Gastrocnemius medialis (tissue), 4 donors: ENCODE data around the gene RASSF8. TPM values are rescaled to one million over a fixed set of nuclear protein-coding genes. Genes with fewer than 3 reads are reported as not detected.
A peak's percentile ranks its signal among the peaks of the same experiment; 100 is the strongest.

ENCODE experiments used
- ATAC-seq, 2 donors: fragments of 150-250 bp; one replicate each; pipeline ENCODE4 v1.9.1; 2016
- DNase-seq, 2 donors: peaks; one replicate each; pipeline ENCODE4 v3.0.0-alpha.2; 2019
- H3K27ac ChIP-seq, 4 donors: fragments of 200-600 bp; sonication (generic); 1 replicate in 1 of 4; 2 replicates in 3 of 4; pipeline ENCODE4 v1.5.1; 2016 to 2018; ENCODE audit warnings: mild to moderate bottlenecking in 2 of 4, moderate library complexity in 1 of 4
- H3K27me3 ChIP-seq, 3 donors: fragments of 200-600 bp; sonication (generic) in 2 of 3; 1 replicate in 1 of 3; 2 replicates in 2 of 3; pipeline versions ENCODE4 v1.5.1 to v1.6.0; 2016 to 2019; ENCODE audit warnings: mild to moderate bottlenecking in 1 of 3, moderate library complexity in 1 of 3
- H3K36me3 ChIP-seq, 2 donors: fragments of 200-600 bp; sonication (generic) in 1 of 2; one replicate each; pipeline ENCODE4 v1.5.1; 2017 to 2018
- H3K4me1 ChIP-seq, 2 donors: fragments of 200-600 bp; sonication (generic) in 1 of 2; one replicate each; pipeline ENCODE4 v1.5.1; 2016 to 2017; ENCODE audit warnings: mild to moderate bottlenecking in 2 of 2
- H3K4me3 ChIP-seq, 4 donors: fragments of 200-600 bp; sonication (generic) in 3 of 4; 1 replicate in 1 of 4; 2 replicates in 3 of 4; pipeline ENCODE4 v1.5.1; 2016 to 2019; ENCODE audit warnings: mild to moderate bottlenecking in 2 of 4
- H3K9me3 ChIP-seq, 3 donors: fragments of 200-600 bp; sonication (generic) in 2 of 3; 1 replicate in 1 of 3; 2 replicates in 2 of 3; pipeline ENCODE4 v1.5.1; 2016 to 2019
- POLR2A ChIP-seq, 2 donors: fragments of 450-650 bp; IDR thresholded peaks; one replicate each; pipeline ENCODE4 v1.6.1; 2017; ENCODE audit warnings: antibody characterized with exemption in 2 of 2, mild to moderate bottlenecking in 2 of 2, moderate library complexity in 2 of 2
- in situ Hi-C, 4 donors: fragments of 200-750 bp; cut with MboI; loops; one replicate each; pipeline versions ENCODE4 v1.15.0 to v1.8.0; 2017; ENCODE audit warnings: low sequenced_read_pairs in 4 of 4
- intact Hi-C: fragments of 100-400 bp; cut with DNase I; formaldehyde crosslinking; loops from one replicate; pipeline ENCODE4 v1.15.1; 2023; ENCODE audit warnings: low total_unique reads
- total RNA-seq, 4 donors: library from RNA; depleted of rRNA; stranded (reverse); fragments of >200 nt; gene quantifications; one replicate each; pipeline versions ENCODE4 v1.1.0 to v1.2.3, GENCODE V29; 2016
- TF ChIP-seq, protein P1 (sequence below), 5 experiments: fragments of 450-650 bp in 3 of 5; fragments of 200-600 bp in 2 of 5; sonication (generic) in 2 of 5; IDR thresholded peaks in 4 of 5; conservative IDR thresholded peaks in 1 of 5; 1 replicate in 4 of 5; 2 replicates in 1 of 5; pipeline ENCODE4 v1.5.1; 2016 to 2019; ENCODE audit warnings: antibody characterized with exemption in 5 of 5, mild to moderate bottlenecking in 3 of 5, moderate library complexity in 3 of 5

The RASSF8 gene
- total RNA-seq, 4 donors from 2014 or later, result 23.6 to 36.8 (median 28.0) TPM

DNA sequence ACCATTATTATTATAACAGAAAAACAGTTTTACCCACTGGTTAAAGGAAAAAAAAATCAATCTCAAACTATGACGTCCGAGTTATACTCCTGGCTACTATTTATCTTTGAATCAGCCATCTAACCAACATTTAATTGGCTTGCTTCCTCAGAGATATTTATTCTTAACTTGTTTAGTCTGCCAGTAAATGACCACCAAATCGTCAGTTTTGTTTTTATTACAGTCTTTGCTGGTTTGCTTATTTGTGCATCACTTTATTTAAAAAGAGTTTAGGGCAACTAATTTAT is 71.2 kb downstream of the RASSF8 start:
- no peaks in the 10 kb centered on the region for H3K27me3 ChIP-seq
- H3K9me3 ChIP-seq, result no peaks in the 10 kb centered on the region
- intact Hi-C loops, result loop anchor here (2.0 to 10.0 kb wide), 3 partner anchors 71 to 1035 kb away; partner anchors contain the start of gene RASSF8
- H3K4me1 ChIP-seq, result peaks cover 23 to 39% of the 10 kb centered on the region in 2 donors
- peak overlapping the region in 1 of 4 donors; percentile 27 for H3K27ac ChIP-seq
- no peaks in the 10 kb centered on the region for H3K36me3 ChIP-seq
- H3K4me3 ChIP-seq, result no peak overlapping the region
- DNase-seq (no peak), ATAC-seq (no peak)
- in situ Hi-C loops, result loop anchor here (5.0 to 25.0 kb wide), 5 partner anchors 67 to 595 kb away; no protein-coding TSS in a partner anchor
- TF ChIP-seq, protein P1, sequence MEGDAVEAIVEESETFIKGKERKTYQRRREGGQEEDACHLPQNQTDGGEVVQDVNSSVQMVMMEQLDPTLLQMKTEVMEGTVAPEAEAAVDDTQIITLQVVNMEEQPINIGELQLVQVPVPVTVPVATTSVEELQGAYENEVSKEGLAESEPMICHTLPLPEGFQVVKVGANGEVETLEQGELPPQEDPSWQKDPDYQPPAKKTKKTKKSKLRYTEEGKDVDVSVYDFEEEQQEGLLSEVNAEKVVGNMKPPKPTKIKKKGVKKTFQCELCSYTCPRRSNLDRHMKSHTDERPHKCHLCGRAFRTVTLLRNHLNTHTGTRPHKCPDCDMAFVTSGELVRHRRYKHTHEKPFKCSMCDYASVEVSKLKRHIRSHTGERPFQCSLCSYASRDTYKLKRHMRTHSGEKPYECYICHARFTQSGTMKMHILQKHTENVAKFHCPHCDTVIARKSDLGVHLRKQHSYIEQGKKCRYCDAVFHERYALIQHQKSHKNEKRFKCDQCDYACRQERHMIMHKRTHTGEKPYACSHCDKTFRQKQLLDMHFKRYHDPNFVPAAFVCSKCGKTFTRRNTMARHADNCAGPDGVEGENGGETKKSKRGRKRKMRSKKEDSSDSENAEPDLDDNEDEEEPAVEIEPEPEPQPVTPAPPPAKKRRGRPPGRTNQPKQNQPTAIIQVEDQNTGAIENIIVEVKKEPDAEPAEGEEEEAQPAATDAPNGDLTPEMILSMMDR (IDR thresholded peaks at IDR 0.05 in 4 of 5, conservative IDR thresholded peaks at IDR 0.05 in 1 of 5), result no peak
- no peak for TF ChIP-seq POLR2A (IDR thresholded peaks at IDR 0.05)

DNA sequence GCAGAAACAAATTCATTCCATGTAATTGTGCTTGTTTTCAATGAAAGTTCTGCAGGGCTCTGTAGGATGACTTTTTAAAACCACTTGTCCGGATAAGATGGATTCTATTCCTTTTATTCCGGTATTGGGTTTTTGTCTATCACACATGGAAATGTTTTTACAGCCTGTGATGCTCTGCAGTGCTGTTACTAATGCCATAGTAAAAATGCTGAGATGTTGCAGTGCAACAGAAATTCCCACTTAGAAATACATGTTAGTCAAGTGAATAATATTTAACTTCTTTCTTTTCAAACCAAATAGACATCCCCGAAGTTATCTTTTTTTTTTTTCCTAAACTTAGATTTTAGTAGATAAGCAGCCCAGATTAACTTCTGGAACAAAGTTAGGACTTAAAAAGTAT is 71.9 kb downstream of the RASSF8 start:
- DNase-seq, result no peak
- intact Hi-C loops (loop anchor here (10.0 kb wide), 1 partner anchor 1036 kb away; no protein-coding TSS in a partner anchor), in situ Hi-C loops (loop anchor here in 1 of 4 donors (25.0 kb wide), 1 partner anchor 593 kb away; no protein-coding TSS in a partner anchor)
- Histone ChIP-seq H3K4me1 (peaks cover 23 to 39% of the 10 kb centered on the region in 2 donors), H3K27me3 (no peaks in the 10 kb centered on the region), H3K9me3 (no peaks in the 10 kb centered on the region), H3K36me3 (no peaks in the 10 kb centered on the region), H3K4me3 (no peak overlapping the region), H3K27ac (no peak overlapping the region)
- no peak for ATAC-seq
- TF ChIP-seq, protein P1 (IDR thresholded peaks at IDR 0.05 in 4 of 5, conservative IDR thresholded peaks at IDR 0.05 in 1 of 5), result no peak
- TF ChIP-seq POLR2A (IDR thresholded peaks at IDR 0.05), result no peak

DNA sequence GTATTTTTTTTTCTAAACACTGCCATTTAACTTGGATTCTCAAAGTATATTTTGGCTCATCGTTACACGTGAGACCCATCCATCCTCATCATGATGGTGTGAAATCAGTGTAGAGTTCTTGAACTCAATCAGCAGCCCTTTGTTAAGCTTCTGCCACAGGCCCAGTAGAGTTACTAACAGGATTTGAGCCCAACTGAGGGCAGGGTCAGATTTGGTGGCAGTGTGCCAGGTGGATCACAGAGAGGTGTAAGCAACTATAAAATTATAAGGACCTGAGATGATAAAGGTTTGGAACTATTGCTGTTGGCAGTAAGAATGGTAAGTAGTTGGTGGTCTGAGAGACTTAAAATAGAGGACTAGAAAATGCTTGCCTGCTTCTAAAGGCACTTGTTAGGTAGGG is 72.8 kb downstream of the RASSF8 start:
- no peak for DNase-seq
- intact Hi-C loops, result loop anchor here (10.0 kb wide), 1 partner anchor 1037 kb away; no protein-coding TSS in a partner anchor
- no peaks in the 10 kb centered on the region for H3K27me3 ChIP-seq
- no peaks in the 10 kb centered on the region for H3K9me3 ChIP-seq
- H3K36me3 ChIP-seq, result no peaks in the 10 kb centered on the region
- no peak for ATAC-seq
- H3K27ac ChIP-seq, result no peak overlapping the region
- in situ Hi-C loops, result loop anchor here in 1 of 4 donors (25.0 kb wide), 1 partner anchor 594 kb away; no protein-coding TSS in a partner anchor
- peaks cover 23 to 39% of the 10 kb centered on the region in 2 donors for H3K4me1 ChIP-seq
- no peak overlapping the region for H3K4me3 ChIP-seq
- TF ChIP-seq, protein P1 (IDR thresholded peaks at IDR 0.05 in 4 of 5, conservative IDR thresholded peaks at IDR 0.05 in 1 of 5), result no peak
- TF ChIP-seq POLR2A (IDR thresholded peaks at IDR 0.05), result no peak

DNA sequence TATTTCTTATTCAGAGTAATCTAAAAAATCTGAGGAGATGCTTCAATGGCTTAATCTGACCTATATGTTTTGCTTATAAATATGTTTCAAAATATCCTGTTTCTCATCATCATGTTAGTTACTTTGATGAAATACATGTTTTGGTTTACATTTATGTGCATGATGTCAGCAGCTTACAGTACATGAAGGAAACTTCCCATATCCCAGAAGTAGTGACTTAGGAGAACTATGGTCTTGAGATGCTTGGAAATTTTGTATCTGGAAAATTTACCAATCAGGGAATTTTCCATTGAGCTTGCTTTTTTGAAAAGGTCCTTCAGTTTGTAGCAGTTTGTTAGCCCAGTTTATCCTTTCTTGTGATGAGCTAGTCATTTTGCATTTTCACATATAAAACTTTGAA is 73.3 kb downstream of the RASSF8 start:
- in situ Hi-C loops, result loop anchor here in 1 of 4 donors (25.0 kb wide), 1 partner anchor 595 kb away; no protein-coding TSS in a partner anchor
- H3K4me3 ChIP-seq, result no peak overlapping the region
- no peak for DNase-seq
- no peak for ATAC-seq
- no peak for TF ChIP-seq POLR2A (IDR thresholded peaks at IDR 0.05)
- TF ChIP-seq, protein P1 (IDR thresholded peaks at IDR 0.05 in 4 of 5, conservative IDR thresholded peaks at IDR 0.05 in 1 of 5), result no peak
- intact Hi-C loops, result loop anchor here (10.0 kb wide), 1 partner anchor 1037 kb away; no protein-coding TSS in a partner anchor
- H3K4me1 ChIP-seq, result peaks cover 24 to 39% of the 10 kb centered on the region in 2 donors
- no peak overlapping the region for H3K27ac ChIP-seq
- no peaks in the 10 kb centered on the region for H3K27me3 ChIP-seq
- H3K9me3 ChIP-seq, result no peaks in the 10 kb centered on the region
- no peaks in the 10 kb centered on the region for H3K36me3 ChIP-seq
